ENCODE measurements around the gene EPHB4. TPM values are rescaled to one million over a fixed set of nuclear protein-coding genes. Genes with fewer than 3 reads are reported as not detected.
A peak's percentile ranks its signal among the peaks of the same experiment; 100 is the strongest.

EPHB4 gene
- total and polyA plus RNA-seq, 7 donors = 5.1 to 13.9 (median 10.3) TPM

- no peak overlapping the region for H3K27ac ChIP-seq
- no peaks in the 10 kb centered on the region for H3K9me3 ChIP-seq
- H3K36me3 ChIP-seq (ENCODE audit: insufficient read depth in 1 of 2, low read depth in 1 of 2) = peaks cover 0 to 9% of the 10 kb centered on the region in 2 donors
- WGBS, 3 donors = 88 to 92% (median 92%) methylated on average over 22 of the region's 22 CpGs
- intact Hi-C loops (cut with DNase I) = loop anchor here in 1 of 2 donors (5.0 kb wide), 1 partner anchor 47 kb away; the partner anchor contains the start of gene SLC12A9
- ATAC-seq (no peak), DNase-seq (no peak)
- H3K4me1 ChIP-seq = peaks cover 6% of the 10 kb centered on the region
- peaks cover 0 to 14% (median 7%) of the 10 kb centered on the region in 3 donors for H3K27me3 ChIP-seq (ENCODE audit: insufficient read depth in 3 of 3, low read length in 2 of 3)
- H3K4me3 ChIP-seq = no peak overlapping the region
- no peak for TF ChIP-seq CTCF (IDR thresholded peaks at IDR 0.05)
Measured at GRCh38 chr7:100804681-100805431, 22.5 kb downstream of the EPHB4 start.

GRCh38 chr7:100803398-100804161 lies 23.7 kb downstream of the EPHB4 start:
- Histone ChIP-seq H3K4me1 (peaks cover 6% of the 10 kb centered on the region), H3K9me3 (no peaks in the 10 kb centered on the region), H3K27me3 (ENCODE audit: insufficient read depth in 3 of 3, low read length in 2 of 3) (peaks cover 0 to 17% (median 7%) of the 10 kb centered on the region in 3 donors), H3K4me3 (no peak overlapping the region), H3K27ac (no peak overlapping the region), H3K36me3 (ENCODE audit: insufficient read depth in 1 of 2, low read depth in 1 of 2) (peaks cover 0 to 9% of the 10 kb centered on the region in 2 donors)
- intact Hi-C loops (cut with DNase I) = loop anchor here in 1 of 2 donors (5.0 kb wide), 1 partner anchor 49 kb away; the partner anchor contains the start of gene SLC12A9
- WGBS, 3 donors = 15 to 17% (median 16%) methylated on average over 18 to 19 of the region's 19 CpGs
- DNase-seq = peak; percentile 79 to 80
- ATAC-seq = peak; percentile 87 to 91 (median 90)
- TF ChIP-seq CTCF (IDR thresholded peaks at IDR 0.05) = no peak

DNA sequence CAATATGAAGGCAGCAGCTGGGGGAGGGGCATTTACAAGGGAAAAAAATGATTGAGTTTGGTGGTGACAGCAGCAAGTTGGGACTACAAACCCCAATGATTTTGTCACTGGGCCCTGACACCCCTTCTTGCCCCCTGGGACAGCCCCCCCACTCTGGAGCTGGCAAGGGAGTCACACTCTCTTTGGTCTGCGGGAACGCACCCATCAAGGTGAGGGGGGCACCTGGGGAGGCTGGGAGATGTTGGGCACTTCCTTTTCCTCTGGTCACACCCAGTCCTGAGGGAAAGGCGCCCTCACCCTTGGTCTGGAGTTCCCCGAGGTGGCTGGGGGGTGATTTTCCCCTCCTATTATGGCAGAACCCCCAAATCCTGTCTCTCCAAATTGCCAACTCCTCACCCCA lies 24.4 kb downstream of the EPHB4 start:
- H3K27ac ChIP-seq = no peak overlapping the region
- peaks cover 0 to 4% of the 10 kb centered on the region in 2 donors for H3K36me3 ChIP-seq (ENCODE audit: insufficient read depth in 1 of 2, low read depth in 1 of 2)
- ATAC-seq (no peak), DNase-seq (no peak)
- peaks cover 0 to 17% (median 7%) of the 10 kb centered on the region in 3 donors for H3K27me3 ChIP-seq (ENCODE audit: insufficient read depth in 3 of 3, low read length in 2 of 3)
- no peak overlapping the region for H3K4me3 ChIP-seq
- TF ChIP-seq CTCF (IDR thresholded peaks at IDR 0.05) = no peak
- WGBS, 3 donors = 65 to 75% (median 72%) methylated on average over 4 of the region's 4 CpGs
- H3K9me3 ChIP-seq = no peaks in the 10 kb centered on the region
- intact Hi-C loops (cut with DNase I) = loop anchor here in 1 of 2 donors (5.0 kb wide), 1 partner anchor 49 kb away; the partner anchor contains the start of gene SLC12A9
- peaks cover 6% of the 10 kb centered on the region for H3K4me1 ChIP-seq

- Histone ChIP-seq H3K4me1 (peaks cover 6% of the 10 kb centered on the region), H3K9me3 (no peaks in the 10 kb centered on the region), H3K27me3 (ENCODE audit: insufficient read depth in 3 of 3, low read length in 2 of 3) (peaks cover 0 to 15% (median 5%) of the 10 kb centered on the region in 3 donors), H3K4me3 (no peak overlapping the region), H3K27ac (no peak overlapping the region), H3K36me3 (ENCODE audit: insufficient read depth in 1 of 2, low read depth in 1 of 2) (no peaks in the 10 kb centered on the region)
- intact Hi-C loops (cut with DNase I) = loop anchor here in 1 of 2 donors (5.0 kb wide), 1 partner anchor 50 kb away; the partner anchor contains the start of gene SLC12A9
- DNase-seq (no peak), ATAC-seq (peak; percentile 9 to 45 (median 26))
- no peak for TF ChIP-seq CTCF (IDR thresholded peaks at IDR 0.05)
- 34 to 53% (median 45%) methylated on average over 15 to 18 of the region's 18 CpGs for WGBS, 3 donors
Measured at GRCh38 chr7:100801833-100802568, 25.3 kb downstream of the EPHB4 start.

Measured in psoas muscle (tissue), 8 donors.